Mesenchymal stem cell (in vitro differentiated cells and primary cell): ENCODE measurements around the gene NGEF.
A peak's percentile ranks its signal among the peaks of the same experiment; 100 is the strongest.
"Not testable (repeated sequence)": the region's sequence is repeated elsewhere in the genome, so short reads cannot be mapped to it uniquely, and the experiment has no call there.

Experiments used
- DNase-seq: peaks from one replicate; pipeline ENCODE4 v3.0.0-alpha.2; 2013
- H2AFZ ChIP-seq: one replicate; pipeline ENCODE4 v1.6.1; 2013; ENCODE audit warnings: low read depth, mild to moderate bottlenecking, control low read depth, inconsistent platforms, low read length, moderate library complexity
- H2AK5ac ChIP-seq: 2 replicates; pipeline ENCODE4 v1.6.1; 2013; ENCODE audit warnings: low read length, moderate library complexity, mild to moderate bottlenecking, inconsistent platforms; ENCODE audit not compliant: severe bottlenecking
- H2BK120ac ChIP-seq: one replicate; pipeline ENCODE4 v1.6.1; 2013; ENCODE audit warnings: low read depth, mild to moderate bottlenecking, inconsistent platforms, low read length, moderate library complexity
- H2BK12ac ChIP-seq, 2 experiments: one replicate each; pipeline ENCODE4 v1.6.1; 2013; ENCODE audit warnings: inconsistent platforms in 2 of 2, low read length in 2 of 2, mild to moderate bottlenecking in 2 of 2, moderate library complexity in 2 of 2, control low read depth in 1 of 2
- H2BK15ac ChIP-seq: one replicate; pipeline ENCODE4 v1.6.1; 2013; ENCODE audit warnings: mild to moderate bottlenecking, low read depth, inconsistent platforms; ENCODE audit not compliant: poor library complexity, severe bottlenecking
- H2BK5ac ChIP-seq: 2 replicates; pipeline ENCODE4 v1.6.1; 2013; ENCODE audit warnings: low read depth, mild to moderate bottlenecking, low read length, control low read depth, inconsistent platforms; ENCODE audit not compliant: poor library complexity, severe bottlenecking
- H3K14ac ChIP-seq, 2 experiments: one replicate each; pipeline ENCODE4 v1.6.1; 2013; ENCODE audit warnings: inconsistent platforms in 2 of 2, low read length in 2 of 2, control low read depth in 1 of 2, mild to moderate bottlenecking in 1 of 2, moderate library complexity in 1 of 2
- H3K18ac ChIP-seq, 2 experiments: one replicate each; pipeline ENCODE4 v1.6.1; 2013; ENCODE audit warnings: inconsistent platforms in 2 of 2, low read length in 2 of 2, control low read depth in 1 of 2, low read depth in 1 of 2, mild to moderate bottlenecking in 1 of 2
- H3K23ac ChIP-seq, 2 experiments: one replicate each; pipeline ENCODE4 v1.6.1; 2013; ENCODE audit warnings: inconsistent platforms in 2 of 2, low read length in 2 of 2, mild to moderate bottlenecking in 2 of 2, moderate library complexity in 2 of 2, control low read depth in 1 of 2
- H3K27ac ChIP-seq: 2 replicates; pipeline ENCODE4 v1.5.1; 2013; ENCODE audit warnings: mild to moderate bottlenecking, moderate library complexity, low read length, control low read depth, inconsistent platforms; ENCODE audit not compliant: poor library complexity, severe bottlenecking
- H3K27me3 ChIP-seq, 2 experiments: 2 replicates each; pipeline versions ENCODE4 v1.6.1 to v1.7.0; 2013; ENCODE audit warnings: low read length in 2 of 2, mild to moderate bottlenecking in 2 of 2, moderate library complexity in 2 of 2, control low read depth in 1 of 2, inconsistent platforms in 1 of 2; ENCODE audit not compliant: control insufficient read depth in 1 of 2, insufficient read depth in 1 of 2
- H3K36me3 ChIP-seq, 2 experiments: 2 replicates each; pipeline versions ENCODE4 v1.6.1 to v1.7.0; 2013; ENCODE audit warnings: low read length in 2 of 2, control low read depth in 1 of 2, inconsistent platforms in 1 of 2, low read depth in 1 of 2, mild to moderate bottlenecking in 1 of 2; ENCODE audit not compliant: insufficient read depth in 2 of 2, control insufficient read depth in 1 of 2
- H3K4ac ChIP-seq, 2 experiments: one replicate each; pipeline ENCODE4 v1.6.1; 2013; ENCODE audit warnings: inconsistent platforms in 2 of 2, low read length in 2 of 2, mild to moderate bottlenecking in 2 of 2, moderate library complexity in 2 of 2, control low read depth in 1 of 2, low read depth in 1 of 2
- H3K4me1 ChIP-seq: 2 replicates; pipeline ENCODE4 v1.6.1; 2013; ENCODE audit warnings: low read depth, low read length, control low read depth; ENCODE audit not compliant: control insufficient read depth, insufficient read depth
- H3K4me2 ChIP-seq: 2 replicates; pipeline ENCODE4 v1.6.1; 2013; ENCODE audit warnings: low read length, mild to moderate bottlenecking, inconsistent platforms; ENCODE audit not compliant: poor library complexity, severe bottlenecking
- H3K4me3 ChIP-seq, 2 experiments: 2 replicates each; pipeline versions ENCODE4 v1.5.1 to v1.7.0; 2013; ENCODE audit warnings: low read length in 2 of 2, mild to moderate bottlenecking in 2 of 2, control low read depth in 1 of 2, low read depth in 1 of 2; ENCODE audit not compliant: insufficient read depth in 1 of 2
- H3K79me1 ChIP-seq: replicated peaks from 2 replicates; pipeline ENCODE4 v1.6.1; 2013; ENCODE audit warnings: mild to moderate bottlenecking, control low read depth, low read length, inconsistent platforms; ENCODE audit not compliant: poor library complexity, severe bottlenecking
- H3K9ac ChIP-seq: 2 replicates; pipeline ENCODE4 v1.7.0; 2013; ENCODE audit warnings: mild to moderate bottlenecking, low read length, moderate library complexity
- H3K9me3 ChIP-seq: 2 replicates; pipeline ENCODE4 v1.7.0; 2013; ENCODE audit warnings: mild to moderate bottlenecking, low read length; ENCODE audit not compliant: control insufficient read depth
- H4K8ac ChIP-seq: one replicate; pipeline ENCODE4 v1.6.1; 2013; ENCODE audit warnings: inconsistent platforms, mild to moderate bottlenecking, low read length, moderate library complexity
- H4K91ac ChIP-seq: one replicate; pipeline ENCODE4 v1.6.1; 2013; ENCODE audit warnings: mild to moderate bottlenecking, low read length, inconsistent platforms
- WGBS: methylation state at CpG from one replicate; pipeline ENCODE4 v1.1.7; 2013; ENCODE audit warnings: mixed read lengths; 5-methylcytosine and 5-hydroxymethylcytosine counted together

The NGEF gene

DNA sequence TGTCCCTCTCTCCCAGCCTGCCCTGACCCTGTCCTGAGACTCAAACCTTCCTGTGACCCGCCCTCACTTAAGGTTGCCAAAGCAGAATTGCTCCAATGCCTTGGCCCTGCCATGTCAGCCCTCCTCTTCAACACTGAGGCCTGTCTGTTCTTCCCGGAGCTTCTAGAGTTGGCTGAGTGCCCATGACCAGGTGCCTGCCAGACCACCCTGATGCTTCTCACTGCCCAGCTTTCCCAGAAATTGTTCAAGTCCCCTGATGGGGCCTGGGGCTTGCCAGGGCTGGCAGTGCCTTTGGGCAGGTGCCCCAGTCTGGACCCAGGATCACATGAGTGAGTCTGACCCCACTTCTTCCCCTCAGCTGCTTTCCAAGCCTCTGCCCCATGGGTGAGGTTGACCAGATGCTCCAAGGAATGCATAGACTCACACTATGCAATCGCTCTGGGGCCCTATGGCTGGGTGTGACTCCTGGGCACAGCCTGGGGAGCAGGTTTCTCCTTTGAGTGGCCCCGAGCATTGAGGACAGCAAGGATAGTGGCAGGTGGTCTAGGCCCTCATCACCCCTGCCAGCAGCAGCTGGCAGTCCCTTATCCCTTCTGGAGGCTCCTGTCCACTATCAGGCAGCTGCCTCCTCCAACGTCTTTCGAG, 44.0 kb upstream of the NGEF start:
- peaks cover 12 to 15% of the 10 kb centered on the region in 2 experiments for H3K27me3 ChIP-seq
- peak overlapping the region in 1 of 2 experiments; percentile 66 for H3K14ac ChIP-seq
- H3K9ac ChIP-seq = no peak overlapping the region
- no peak overlapping the region for H2BK12ac ChIP-seq
- no peak overlapping the region for H3K23ac ChIP-seq
- no peaks in the 10 kb centered on the region for H3K79me1 ChIP-seq
- WGBS = 83% methylated on average over 6 of the region's 6 CpGs
- H2AFZ ChIP-seq = no peak overlapping the region
- H4K8ac ChIP-seq = no peak overlapping the region
- H3K4me2 ChIP-seq = no peak overlapping the region
- H3K4ac ChIP-seq = no peak overlapping the region
- H2BK5ac ChIP-seq = no peak overlapping the region
- H3K18ac ChIP-seq = no peak overlapping the region
- no peaks in the 10 kb centered on the region for H3K9me3 ChIP-seq
- H3K4me1 ChIP-seq = peaks cover 8% of the 10 kb centered on the region
- no peak overlapping the region for H2AK5ac ChIP-seq
- no peak for DNase-seq
- no peak overlapping the region for H3K4me3 ChIP-seq
- no peaks in the 10 kb centered on the region for H3K36me3 ChIP-seq
- H2BK15ac ChIP-seq = no peak overlapping the region
- no peak overlapping the region for H3K27ac ChIP-seq
- H4K91ac ChIP-seq = no peak overlapping the region
- no peak overlapping the region for H2BK120ac ChIP-seq

DNA sequence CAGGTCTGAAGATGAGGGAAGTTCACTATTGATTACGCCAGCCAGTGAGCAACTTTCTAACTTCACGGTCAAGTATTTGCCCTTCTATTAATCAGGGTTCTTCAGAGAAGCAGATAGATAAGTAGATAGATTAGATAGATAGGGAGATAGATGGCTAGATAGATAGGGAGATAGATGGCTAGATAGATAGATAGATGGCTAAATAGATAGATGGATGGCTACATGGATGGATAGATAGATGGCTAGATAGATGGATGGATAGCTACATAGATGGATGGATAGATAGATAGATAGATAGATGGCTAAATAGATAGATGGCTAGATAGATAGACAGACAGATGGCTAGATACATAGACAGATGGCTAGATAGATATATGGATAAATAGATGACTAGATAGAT, 42.3 kb upstream of the NGEF start:
- Histone ChIP-seq H3K36me3 (no peaks in the 10 kb centered on the region), H3K79me1 (no peaks in the 10 kb centered on the region), H3K27ac (no peak overlapping the region), H3K4me1 (peaks cover 4% of the 10 kb centered on the region), H3K4ac (no peak overlapping the region), H3K4me3 (no peak overlapping the region), H3K27me3 (peaks cover 15 to 22% of the 10 kb centered on the region in 2 experiments), H2BK12ac (no peak overlapping the region), H3K23ac (no peak overlapping the region), H2BK5ac (no peak overlapping the region), H4K8ac (no peak overlapping the region), H3K14ac (no peak overlapping the region), H4K91ac (no peak overlapping the region), H2AK5ac (no peak overlapping the region), H2BK120ac (no peak overlapping the region), H3K9ac (no peak overlapping the region), H2AFZ (no peak overlapping the region), H3K18ac (no peak overlapping the region), H3K9me3 (no peaks in the 10 kb centered on the region), H2BK15ac (no peak overlapping the region), H3K4me2 (no peak overlapping the region)
- DNase-seq = no peak
- WGBS = 93% methylated on average over 2 of the region's 2 CpGs

DNA sequence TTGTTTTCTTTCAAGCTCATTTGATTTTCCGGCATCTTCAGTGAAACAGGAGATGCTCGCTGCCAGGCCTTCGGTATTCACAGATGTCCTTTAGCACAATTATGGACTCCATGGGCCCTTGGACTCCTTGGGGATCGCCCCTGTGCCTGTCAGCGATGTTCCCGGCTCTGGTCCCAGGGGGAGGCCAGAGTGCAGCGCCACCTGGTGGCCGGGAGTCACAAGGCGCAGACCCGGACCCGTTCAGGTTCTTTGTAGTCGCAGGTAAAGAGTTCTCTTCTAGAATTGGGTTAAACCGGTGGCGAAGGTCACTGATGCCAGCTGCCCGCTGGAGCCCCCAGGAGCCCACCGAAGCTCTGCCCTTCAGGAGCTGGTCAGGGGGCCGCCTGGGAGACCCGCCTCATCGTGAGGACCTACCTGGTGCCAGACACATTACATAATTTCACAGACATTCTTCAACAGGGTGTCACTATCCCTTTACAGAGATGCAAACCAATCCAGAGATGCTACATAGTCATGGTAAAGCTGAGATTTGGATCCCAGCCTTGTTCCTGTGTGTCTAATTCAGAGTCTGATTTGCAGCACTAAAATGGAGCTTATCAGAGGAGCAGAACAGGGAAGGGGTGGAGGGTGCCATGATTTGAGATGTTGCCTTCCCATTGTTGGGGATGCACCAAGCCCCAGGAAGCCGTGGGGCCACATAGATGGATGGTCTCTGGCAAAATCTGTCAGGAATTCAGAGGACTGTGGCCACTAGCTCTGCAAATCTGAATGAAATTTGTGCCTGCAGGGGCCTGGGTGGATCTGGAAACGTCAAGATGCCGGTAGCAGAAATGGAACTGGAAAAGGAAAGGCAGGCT, 41.1 kb upstream of the NGEF start:
- no peak overlapping the region for H2AFZ ChIP-seq
- peak overlapping the region; percentile 12 for H3K4me2 ChIP-seq
- H2BK5ac ChIP-seq = no peak overlapping the region
- H4K91ac ChIP-seq = no peak overlapping the region
- no peak overlapping the region for H2BK12ac ChIP-seq
- H3K27ac ChIP-seq = no peak overlapping the region
- H3K23ac ChIP-seq = no peak overlapping the region
- no peak overlapping the region for H3K9ac ChIP-seq
- no peaks in the 10 kb centered on the region for H3K9me3 ChIP-seq
- peaks cover 18 to 24% of the 10 kb centered on the region in 2 experiments for H3K27me3 ChIP-seq
- peaks cover 4% of the 10 kb centered on the region for H3K4me1 ChIP-seq
- no peak overlapping the region for H2AK5ac ChIP-seq
- H4K8ac ChIP-seq = no peak overlapping the region
- H3K79me1 ChIP-seq = no peaks in the 10 kb centered on the region
- no peak overlapping the region for H2BK15ac ChIP-seq
- H3K18ac ChIP-seq = no peak overlapping the region
- H3K14ac ChIP-seq = no peak overlapping the region
- DNase-seq = peak; percentile 37
- no peak overlapping the region for H3K4ac ChIP-seq
- H3K36me3 ChIP-seq = no peaks in the 10 kb centered on the region
- H3K4me3 ChIP-seq = no peak overlapping the region
- 31% methylated on average over 22 of the region's 22 CpGs for WGBS
- H2BK120ac ChIP-seq = no peak overlapping the region

DNA sequence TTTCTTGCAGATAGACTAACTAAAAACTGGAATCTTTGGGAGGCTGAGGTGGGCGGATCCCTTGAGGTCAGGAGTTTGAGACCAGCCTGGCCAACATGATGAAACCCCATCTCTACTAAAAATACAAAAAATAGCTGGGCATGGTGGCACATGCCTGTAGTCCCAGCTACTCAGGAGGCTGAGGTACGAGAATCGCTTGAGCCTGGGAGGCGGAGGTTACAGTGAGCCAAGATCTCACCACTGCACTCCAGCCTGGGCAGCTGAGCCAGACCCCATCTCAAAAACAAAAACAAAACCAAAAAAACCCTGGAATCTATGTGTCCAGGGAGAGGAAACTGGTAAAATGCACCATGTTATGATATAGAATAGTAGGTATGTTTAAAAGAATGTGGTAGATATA, 39.5 kb upstream of the NGEF start:
- not testable (repeated sequence) for H3K79me1 ChIP-seq, H3K27ac ChIP-seq, DNase-seq, H2BK15ac ChIP-seq, H3K23ac ChIP-seq, H3K36me3 ChIP-seq, H3K4me3 ChIP-seq, H3K18ac ChIP-seq, H3K4ac ChIP-seq, H4K91ac ChIP-seq, H2BK12ac ChIP-seq, H3K14ac ChIP-seq, H4K8ac ChIP-seq, H3K4me1 ChIP-seq, H2BK5ac ChIP-seq, H2BK120ac ChIP-seq, H2AFZ ChIP-seq, H3K4me2 ChIP-seq, H3K9ac ChIP-seq, H2AK5ac ChIP-seq, H3K9me3 ChIP-seq
- H3K27me3 ChIP-seq = peaks cover 24 to 36% of the 10 kb centered on the region in 2 experiments
- WGBS = 100% methylated on average over 4 of the region's 4 CpGs
